HG03196 (cell line): Measurements from ENCODE around the gene SEPTIN11.
"Not testable (repeated sequence)": the region's sequence is repeated elsewhere in the genome, so short reads cannot be mapped to it uniquely, and the experiment has no call there.

Source experiments
- ATAC-seq: cut with Tn5 transposase; IDR thresholded peaks from one replicate; pipeline ENCODE4 v1.9.1; 2021; ENCODE audit not compliant: unreplicated experiment

SEPTIN11 gene

DNA sequence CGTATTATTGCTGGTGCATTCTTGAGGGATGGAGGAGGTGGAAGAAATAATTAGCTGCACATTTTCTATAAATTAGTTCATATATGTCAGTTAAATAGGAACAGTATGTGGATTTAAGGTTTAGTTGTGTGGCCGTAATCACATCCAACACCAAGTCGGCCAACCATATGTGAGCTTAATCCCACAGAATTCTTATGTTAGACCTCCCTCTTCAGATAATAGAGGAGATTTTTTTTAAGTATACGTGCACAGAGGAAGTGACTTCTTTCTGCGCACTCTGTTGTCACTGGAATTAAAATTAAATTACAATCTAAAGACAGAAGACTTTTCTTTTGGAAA lies 2.1 kb downstream of the SEPTIN11 start:
- no peak for ATAC-seq

GRCh38 chr4:76952071-76952470 lies 2.5 kb downstream of the SEPTIN11 start:
- ATAC-seq, result no peak

GRCh38 chr4:76952656-76953582 lies 3.4 kb downstream of the SEPTIN11 start:
- ATAC-seq, result no peak

GRCh38 chr4:76953956-76954355 lies 4.4 kb downstream of the SEPTIN11 start:
- no peak for ATAC-seq

DNA sequence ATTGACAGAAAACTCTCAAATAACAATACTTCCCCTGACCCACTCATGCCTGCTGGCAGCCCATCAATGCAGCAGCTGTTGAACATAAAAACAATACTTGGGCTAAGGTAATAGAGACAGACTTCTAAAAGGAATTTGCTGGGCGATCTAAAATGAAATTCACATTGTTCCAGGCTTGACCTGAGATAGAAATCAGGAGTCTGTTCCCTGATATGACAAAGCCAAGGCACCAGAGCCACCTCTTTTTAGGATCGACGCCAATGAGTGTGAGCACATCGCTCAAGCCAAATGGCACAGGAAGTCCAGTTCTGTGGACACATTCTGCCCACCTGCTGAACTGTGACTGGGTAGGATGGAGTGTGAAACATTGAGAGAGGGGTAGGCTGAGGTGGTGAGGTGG lies 4.9 kb downstream of the SEPTIN11 start:
- no peak for ATAC-seq

DNA sequence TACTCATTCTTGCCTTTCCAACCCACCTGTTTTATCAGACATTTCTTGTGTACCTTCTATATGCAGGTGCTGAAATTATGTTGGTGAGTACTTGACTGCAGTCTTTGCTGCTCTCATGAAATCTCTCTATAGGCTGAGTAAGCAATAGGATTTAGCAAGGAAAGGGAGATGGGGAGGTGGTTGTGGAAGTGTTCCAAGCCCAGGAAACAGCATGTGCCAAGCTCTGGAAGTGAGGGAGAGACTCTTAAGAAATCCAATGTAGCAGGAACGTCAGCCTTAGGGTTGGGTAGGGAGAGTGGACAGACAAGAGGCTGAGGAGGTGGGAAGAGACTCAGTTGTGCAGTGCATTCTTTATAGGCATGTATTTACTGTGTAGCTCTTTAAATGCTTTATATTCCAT lies 5.6 kb downstream of the SEPTIN11 start:
- ATAC-seq, result no peak

GRCh38 chr4:76957004-76957738 lies 7.6 kb downstream of the SEPTIN11 start:
- ATAC-seq, result no peak

DNA sequence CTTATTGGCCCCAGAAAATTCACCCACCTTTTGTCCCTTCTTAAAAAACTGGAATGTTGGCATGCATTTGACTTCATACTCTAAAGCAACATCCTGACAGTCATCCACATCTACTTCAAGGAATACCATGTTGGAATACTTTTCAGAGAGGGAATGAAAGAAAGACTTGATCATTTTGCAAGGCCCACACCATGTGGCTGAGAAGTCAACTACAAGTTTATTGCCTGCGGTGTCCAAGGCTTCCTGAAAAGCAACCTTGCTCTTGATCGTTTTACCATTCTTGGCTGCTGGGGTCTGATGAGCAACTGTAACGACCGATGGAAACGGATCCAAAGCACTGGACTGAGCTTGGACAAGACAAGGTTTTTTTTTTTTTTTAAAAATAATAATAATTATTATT lies 9.3 kb downstream of the SEPTIN11 start:
- no peak for ATAC-seq

- no peak for ATAC-seq
These were observed 10.5 kb downstream of the SEPTIN11 start for GRCh38 chr4:76960014-76960413.

DNA sequence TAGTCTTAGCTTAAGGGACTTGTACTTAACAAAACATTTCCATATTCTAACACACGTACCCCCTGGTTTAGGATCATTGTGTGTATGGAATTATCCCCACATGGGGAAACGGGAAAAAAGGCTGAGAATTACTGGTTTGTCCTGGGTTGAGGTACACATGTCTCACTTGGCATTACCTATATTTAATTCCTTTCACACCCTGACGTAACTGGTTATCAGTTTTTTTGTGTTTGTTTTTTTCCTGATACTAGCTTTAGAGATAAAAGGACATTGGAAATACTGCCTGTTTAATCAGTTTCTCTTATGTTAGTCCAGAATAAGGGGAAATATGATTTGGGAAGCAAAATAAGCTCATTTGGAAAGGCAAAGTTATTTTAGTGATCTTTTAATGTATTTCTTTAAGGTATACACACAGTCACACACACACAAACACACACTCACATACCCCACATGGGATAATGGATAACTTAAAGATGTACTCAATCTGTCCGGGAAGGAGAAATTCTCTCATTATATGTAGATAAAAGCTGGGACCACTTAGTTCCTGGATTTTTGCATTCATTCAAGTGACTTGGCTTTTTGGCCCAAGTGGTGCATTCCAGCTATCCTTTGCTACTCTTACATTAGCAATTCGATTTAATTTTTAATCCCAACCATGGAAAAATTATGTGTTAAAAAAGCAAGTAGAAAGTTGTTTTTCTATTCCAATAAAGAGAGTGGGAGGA lies 13.0 kb downstream of the SEPTIN11 start:
- no peak for ATAC-seq

- no peak for ATAC-seq
These were observed 13.7 kb downstream of the SEPTIN11 start for GRCh38 chr4:76963131-76963750.

DNA sequence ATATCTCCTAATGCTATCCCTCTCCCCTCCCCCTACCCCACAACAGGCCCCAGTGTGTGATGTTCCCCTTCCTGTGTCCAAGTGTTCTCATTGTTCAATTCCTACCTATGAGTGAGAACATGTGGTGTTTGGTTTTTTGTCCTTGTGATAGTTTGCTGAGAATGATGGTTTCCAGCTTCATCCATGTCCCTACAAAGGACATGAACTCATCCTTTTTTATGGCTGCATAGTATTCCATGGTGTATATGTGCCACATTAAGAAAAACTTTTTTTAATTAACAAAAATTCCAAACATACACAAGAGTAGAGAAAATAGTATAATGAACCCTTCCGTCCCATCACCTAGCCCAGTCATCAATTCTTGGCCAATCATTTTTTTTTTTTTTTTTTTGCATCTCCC lies 14.4 kb downstream of the SEPTIN11 start:
- ATAC-seq, result not testable (repeated sequence)

DNA sequence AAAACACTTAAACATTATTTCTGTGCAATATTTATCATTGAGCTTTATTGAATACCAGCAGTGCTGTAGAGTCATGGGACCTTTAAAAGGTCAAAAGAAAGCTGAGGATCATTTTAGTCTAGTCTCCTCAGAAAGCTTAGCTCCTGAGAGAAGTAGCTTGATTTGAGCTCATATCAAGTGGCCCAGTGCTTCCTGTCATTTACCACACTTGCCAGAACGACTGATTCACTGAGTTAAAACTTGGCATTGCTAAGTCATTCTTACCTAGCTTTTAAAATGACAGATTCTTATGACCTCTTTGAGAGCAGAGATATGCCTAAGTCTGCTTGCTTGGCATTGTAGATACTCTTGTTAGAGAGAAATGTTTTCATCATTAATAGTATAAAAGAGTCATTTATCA lies 15.2 kb downstream of the SEPTIN11 start:
- no peak for ATAC-seq

DNA sequence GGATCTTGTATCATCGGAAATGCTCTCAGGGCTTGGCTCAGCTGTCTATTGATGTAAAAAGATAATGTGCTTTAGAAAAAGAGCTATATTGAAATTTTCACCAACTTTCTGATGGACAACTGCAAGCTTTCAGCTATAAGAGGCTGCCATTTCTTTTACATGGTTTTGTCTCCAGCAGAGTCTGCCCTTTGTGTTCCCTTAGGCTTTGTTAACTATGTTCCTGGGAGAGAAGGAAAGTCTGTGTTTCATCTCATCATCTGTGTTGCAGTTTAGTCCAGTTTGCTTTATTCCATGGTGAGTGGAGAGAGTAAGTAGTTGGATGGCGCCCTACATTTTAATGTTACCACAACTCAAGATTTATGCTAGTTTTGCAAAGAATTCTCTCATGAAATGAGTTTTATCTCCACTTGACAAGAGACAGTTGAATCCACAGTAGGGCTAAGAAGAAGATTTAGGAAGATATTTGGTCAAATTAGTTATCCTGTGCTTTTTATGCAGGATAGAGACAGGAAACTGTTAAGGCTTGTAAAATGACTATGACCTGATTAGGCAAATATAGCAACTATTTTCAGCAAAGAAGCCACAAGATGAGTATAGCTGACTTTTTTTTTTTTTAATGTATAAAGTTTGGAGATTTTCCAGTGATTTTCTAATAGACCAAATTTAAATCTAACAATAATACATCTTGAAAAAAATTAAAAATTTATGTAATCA lies 16.5 kb downstream of the SEPTIN11 start:
- ATAC-seq, result no peak

- no peak for ATAC-seq
These were observed 19.4 kb downstream of the SEPTIN11 start for GRCh38 chr4:76968937-76969336.

GRCh38 chr4:76969495-76969894 lies 19.9 kb downstream of the SEPTIN11 start:
- ATAC-seq, result no peak

GRCh38 chr4:76969941-76970529 lies 20.5 kb downstream of the SEPTIN11 start:
- no peak for ATAC-seq

- no peak for ATAC-seq
These were observed 22.8 kb downstream of the SEPTIN11 start for GRCh38 chr4:76972306-76972705.

- ATAC-seq, result no peak
These were observed 24.6 kb downstream of the SEPTIN11 start for GRCh38 chr4:76974150-76974549.

- no peak for ATAC-seq
These were observed 27.6 kb downstream of the SEPTIN11 start for GRCh38 chr4:76977113-76977512.
